Activated gamma-delta T cell (primary cell): ENCODE results near the gene CD160.
"Not testable (repeated sequence)": the region's sequence is repeated elsewhere in the genome, so short reads cannot be mapped to it uniquely, and the experiment has no call there.

Experiments used
- DNase-seq: peaks from one replicate; lab custom pipeline; 2025; lab: John Stamatoyannopoulos, UW
- total RNA-seq, 2 donors: gene quantifications; one replicate each; lab custom pipeline; 2026; lab: John Stamatoyannopoulos, UW

Gene CD160
- 0.87 to 4.8 reads per million in 2 donors for total RNA-seq

DNA sequence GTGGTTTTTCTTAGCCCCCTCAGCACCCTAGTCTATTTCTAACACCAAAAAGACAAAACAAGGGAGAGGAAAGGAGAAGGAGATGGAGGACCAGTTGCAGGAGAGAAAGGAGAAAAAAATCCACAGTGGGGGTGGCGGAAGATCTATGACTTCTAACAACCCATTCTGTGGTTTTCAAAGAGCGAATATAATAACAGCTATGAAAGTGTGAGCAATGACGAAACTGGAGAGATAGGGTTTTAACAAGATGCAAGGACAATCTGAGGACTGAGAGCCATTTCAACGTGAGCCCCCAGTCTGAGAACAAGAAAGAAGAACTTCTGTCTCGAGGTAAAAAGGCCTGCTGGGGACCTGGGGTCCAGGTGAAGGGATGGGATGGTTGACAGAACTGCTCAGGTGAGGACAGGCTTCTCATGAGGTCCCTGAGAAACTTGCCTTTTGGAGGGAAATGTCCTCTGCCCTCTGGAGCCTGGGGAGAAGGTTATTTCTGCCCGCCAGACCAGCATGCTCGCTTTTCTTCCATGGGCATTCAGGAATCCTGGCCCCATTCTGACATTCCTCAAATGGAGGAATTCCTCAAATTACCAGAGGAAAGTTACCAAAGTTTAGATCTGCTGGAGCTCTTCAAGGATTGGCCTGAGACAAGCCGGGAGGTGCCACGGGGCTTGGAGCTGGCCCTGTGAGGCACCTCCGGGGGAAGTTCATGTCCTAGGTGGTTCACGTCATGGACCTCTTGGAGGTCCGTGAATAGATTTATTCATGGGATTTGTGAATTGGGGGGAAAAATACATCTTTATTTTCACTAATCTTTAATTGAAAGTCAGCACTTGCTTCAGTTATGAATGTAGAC, at the start of gene CD160:
CD160 (plus strand) TSS at position 270 of the 850 bp plus-strand sequence. CDS start 8,829 bp downstream, outside the sequence.
- DNase-seq = no peak

DNA sequence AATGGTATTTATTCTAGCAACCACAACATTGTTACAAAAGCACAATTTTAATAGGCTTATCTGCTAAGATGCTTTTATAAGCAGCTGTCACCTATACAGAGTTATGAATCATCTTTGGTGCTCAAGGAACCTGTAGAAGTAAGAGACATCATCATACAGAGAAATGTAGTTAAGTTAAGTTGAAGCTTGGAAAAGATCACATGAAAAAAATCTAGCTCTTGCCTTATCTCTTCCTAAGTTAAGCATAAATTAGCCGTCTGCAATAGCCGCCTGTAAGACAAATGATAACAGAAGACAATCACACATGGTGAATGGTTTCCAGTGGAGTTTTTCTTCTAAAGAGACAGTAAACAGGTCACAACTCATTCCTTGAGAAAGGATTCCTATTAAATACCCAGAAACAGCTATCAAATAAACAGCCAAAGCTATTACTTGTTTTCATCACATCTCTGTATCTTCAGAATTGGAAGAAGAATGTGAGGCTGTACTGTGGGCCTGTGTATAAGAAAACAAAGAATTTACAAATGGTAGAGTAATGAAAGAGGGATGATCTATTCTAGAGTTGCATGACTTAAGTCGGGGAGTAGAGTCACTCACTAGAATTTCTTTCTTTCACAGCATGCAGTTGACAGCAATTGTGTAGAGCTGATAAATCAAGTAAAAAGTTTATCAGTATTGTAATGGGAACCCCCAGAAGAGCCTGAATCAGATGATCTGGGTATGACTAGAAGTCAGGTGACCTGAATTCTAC, 48.1 kb upstream of the CD160 start:
- DNase-seq = not testable (repeated sequence)

GRCh38 chr1:145673217-145673616, 46.1 kb upstream of the CD160 start:
- DNase-seq = not testable (repeated sequence)

- not testable (repeated sequence) for DNase-seq
Measured at GRCh38 chr1:145684858-145685257, 34.4 kb upstream of the CD160 start.

GRCh38 chr1:145686078-145686477, 33.2 kb upstream of the CD160 start:
- not testable (repeated sequence) for DNase-seq

- DNase-seq = no peak
Measured at GRCh38 chr1:145688328-145688727, 31.0 kb upstream of the CD160 start.

DNA sequence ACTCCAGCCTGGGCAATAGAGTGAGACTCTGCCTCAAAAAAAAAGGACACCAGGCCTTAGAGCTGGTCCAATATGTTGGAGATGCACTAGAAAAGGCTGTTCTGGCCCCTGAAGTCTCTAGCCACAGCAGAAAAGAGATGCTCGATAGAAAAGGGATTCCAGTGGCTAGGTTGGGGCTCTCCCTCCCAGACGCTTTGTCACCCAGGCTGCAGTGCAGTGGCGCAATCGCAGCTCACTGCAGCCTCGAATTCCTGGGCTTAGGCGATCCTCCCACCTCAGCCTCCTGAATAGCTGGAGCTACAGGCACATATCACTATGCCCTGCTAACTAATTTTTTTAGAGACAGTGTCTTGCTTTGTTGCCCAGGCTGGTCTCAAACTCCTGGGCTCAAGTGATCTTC, 30.4 kb upstream of the CD160 start:
- no peak for DNase-seq

DNA sequence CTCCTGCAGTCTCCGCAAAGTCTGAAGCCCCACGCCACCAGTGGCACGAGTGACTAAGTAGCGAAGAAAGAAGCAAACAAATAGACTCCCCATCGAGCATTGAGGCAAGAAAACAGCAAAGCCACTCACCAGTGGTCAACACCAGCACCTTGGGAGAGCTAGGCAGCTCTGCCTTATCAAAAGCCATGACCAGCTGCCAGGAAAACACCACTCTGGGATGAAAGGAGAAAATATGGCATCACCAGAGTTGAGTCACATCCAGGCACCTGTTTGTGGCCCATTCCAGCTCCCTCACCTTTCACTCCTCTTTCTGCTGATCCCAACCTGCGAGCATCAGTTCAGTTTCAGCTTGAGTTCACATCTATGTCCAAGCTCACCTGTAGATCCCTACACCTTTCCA, 29.4 kb upstream of the CD160 start:
- no peak for DNase-seq

GRCh38 chr1:145690587-145691558, 28.4 kb upstream of the CD160 start:
- DNase-seq = no peak

DNA sequence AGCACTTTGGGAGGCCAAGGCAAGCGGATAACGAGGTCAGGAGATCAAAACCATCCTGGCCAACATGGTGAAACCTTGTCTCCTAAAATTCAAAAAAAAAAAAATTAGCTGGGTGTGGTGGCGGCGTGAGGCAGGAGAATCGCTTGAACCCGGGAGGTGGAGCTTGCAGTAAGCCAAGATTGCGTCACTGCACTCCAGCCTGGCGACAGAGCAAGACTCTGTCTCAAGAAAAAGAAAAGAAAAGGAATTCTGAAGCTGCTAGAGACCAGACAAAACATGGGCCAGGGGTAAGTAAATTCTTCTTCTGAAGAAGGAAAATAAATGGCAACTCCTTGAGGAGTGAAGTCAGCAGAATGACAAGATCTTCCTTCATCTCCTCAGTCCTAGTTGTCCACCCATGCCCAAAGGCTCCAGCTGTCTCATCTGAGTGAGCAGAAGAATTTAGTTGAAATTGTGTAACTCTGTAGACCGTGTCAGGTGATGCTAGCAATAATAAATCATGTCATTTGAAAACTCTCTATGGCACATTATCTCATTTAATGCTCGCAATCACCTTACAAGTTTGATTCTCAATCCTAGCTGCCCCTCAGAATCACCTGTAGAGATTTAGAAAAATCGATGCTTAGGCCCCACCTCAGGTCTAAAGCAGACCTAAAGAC, 26.4 kb upstream of the CD160 start:
- DNase-seq = no peak

DNA sequence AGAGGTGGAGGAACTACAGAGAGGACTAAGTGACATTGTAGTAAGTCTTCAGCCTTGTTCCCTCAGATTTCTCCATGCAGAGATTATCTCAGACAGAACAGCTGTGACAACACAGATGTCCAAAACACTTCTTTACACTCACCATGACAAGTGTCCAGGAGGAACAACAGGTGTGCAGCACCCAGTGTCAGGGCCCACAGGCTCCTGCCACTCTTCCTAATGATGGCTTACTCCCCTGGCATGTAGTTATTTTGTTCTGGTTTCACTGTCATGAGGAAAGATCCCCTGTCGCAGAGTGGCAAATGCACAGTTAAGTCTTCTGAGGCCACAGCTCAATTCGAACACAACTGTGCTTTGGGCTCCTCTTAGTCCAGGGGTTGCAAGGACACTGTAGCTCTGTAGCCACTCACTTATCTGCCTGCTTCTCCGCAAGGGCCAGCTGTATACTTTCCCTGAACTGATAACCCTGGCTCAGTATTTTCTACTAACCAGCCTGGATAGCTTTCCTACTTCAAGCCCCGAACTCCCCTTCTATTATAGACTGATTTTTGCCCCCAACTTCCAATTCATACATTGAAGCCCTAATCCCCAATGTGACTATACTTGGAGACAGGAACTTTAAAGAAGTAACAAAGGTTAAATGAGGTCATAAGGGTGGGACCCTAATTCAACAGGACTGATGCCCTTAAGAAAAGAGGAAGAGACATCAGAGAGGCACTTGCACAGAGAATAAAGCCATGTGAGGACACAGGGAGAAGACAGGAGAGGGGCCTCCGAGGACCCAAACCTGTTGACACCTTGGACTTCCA, 23.3 kb upstream of the CD160 start:
- no peak for DNase-seq

DNA sequence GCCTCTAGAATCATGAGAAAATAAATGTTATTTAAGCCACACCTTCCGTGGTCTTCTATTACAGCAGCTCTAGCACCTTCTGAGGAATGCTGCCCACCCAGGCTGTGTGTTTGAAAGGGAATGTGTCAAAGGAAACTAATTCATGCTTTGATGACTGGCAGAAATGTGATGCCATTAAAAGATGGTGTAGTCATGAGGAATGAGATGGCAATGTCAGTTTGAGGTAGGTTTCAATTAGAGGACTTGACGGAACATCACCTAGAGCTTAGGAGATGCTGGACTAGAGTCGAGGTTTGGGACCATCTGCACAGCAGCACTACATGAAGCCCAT, 22.7 kb upstream of the CD160 start:
- no peak for DNase-seq

- DNase-seq = no peak
Measured at GRCh38 chr1:145701306-145701862, 17.9 kb upstream of the CD160 start.

DNA sequence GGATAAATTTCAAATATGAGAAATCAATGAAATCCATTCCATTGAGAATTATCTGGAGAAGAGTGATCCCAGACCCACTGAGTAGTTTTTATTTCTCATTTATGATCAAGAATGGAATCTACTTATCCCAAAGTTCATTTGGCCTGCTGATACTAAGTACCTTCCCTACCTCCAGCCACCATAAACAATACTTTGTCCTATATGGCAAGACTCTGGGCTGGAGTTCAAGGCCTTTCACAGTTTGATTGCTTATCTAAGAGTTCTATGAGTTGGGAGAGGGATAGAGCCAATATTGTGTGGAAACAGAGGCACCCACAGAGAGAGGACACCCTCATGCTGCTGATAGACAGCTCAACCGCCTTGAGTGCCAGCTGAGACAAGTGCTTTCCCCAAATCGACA, 17.2 kb upstream of the CD160 start:
- no peak for DNase-seq

DNA sequence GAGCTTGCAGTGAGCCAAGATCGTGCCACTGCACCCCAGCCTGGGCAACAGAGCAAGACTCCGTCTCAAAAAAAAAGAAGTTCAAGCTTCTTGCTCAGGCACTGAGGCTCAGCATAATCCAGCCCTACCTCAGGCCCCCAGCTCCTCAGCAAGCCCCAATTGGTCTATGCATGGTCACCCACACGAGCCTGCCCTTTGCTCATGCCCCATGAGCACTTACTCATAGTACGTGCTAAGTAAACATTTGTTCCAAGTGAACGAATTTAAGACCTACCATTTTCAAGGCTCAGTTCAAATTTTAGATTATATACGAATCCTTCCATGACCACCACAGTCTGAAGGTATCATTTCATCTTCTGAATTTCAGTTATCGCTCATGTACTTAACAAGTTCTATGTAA, 16.5 kb upstream of the CD160 start:
- DNase-seq = no peak

GRCh38 chr1:145705622-145706021, 13.7 kb upstream of the CD160 start:
- no peak for DNase-seq

DNA sequence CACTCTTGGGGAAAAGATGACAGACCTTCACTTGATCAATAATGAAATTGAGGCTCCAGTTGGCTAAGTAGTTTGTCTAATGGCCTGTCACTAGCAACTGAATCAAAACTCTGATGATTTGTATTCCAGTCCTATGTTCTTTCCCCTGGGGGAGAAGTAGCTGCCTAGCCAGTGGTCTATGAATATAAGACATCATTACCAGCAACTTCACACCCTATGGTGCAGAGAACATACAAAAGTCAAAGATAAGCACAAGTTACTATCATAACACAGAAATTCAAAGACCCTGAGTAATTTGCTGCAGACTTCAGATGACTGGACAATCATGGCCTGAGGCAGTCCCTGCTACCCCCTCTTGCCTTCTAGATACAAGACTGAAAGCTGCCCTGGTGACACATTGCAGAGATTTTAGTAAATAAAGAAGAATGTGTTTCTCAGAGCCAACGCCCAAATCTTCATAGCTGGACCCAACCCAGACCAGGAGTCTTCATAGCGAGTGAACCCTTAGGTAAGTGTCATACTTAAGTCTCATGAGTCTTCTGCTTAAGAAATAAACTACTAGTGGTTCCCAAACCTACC, 13.1 kb upstream of the CD160 start:
- no peak for DNase-seq

DNA sequence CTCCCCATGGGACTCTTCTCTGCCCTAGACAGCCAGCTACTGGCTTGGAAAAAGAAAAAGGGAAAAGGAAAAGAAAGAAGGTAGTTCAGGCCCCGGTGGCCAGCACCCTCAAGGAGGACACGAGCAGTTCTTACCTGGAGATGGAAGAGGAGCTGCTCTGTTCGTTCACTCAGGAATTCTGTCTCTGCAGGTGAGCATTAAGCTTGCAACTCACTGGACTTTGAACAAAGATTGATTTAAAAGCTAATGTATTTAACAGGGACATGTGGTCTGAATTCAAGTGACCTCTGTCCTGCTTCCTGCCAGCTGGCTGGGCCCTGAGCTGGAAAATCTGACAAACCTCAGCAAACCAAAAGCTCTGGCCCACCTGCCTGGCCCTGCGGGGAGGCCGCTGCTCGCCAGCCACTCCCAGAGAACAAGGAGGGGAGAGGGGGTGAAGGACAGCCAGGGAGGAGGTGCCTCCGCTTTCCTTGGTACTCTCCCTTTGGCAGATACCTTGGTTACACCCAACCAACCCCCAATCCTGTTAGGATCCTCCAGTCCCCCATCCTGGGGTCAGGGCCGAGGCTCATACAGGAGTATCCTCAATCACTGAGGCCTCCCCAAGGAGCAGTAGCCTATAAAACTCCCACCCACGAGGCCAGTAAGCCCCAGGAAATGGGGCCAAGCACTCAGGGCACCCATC, 12.0 kb upstream of the CD160 start, which contains the start of gene PDZK1:
PDZK1 (minus strand) TSS at position 186 of the 685 bp plus-strand sequence. CDS start 19,347 bp downstream, outside the sequence.
- no peak for DNase-seq

DNA sequence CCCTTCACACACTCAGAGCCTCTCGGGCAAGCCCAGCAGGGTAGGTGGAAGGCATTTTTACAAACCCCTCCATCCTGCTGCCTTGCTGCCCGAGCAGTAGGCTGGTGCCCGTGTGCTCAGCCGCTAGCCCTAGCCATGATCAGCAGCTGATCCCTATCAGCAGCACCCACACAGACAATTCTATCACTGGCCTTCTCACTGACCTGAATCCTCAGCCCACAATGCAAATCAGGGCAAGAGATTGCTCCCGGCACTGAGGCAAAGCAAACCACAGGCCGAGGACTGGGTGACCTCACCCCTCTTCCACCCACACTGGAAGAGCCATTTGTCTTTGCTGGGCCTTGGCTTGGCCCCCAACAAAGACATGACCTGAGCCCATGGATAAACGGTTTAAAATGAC, 11.2 kb upstream of the CD160 start:
- no peak for DNase-seq
